ENCODE measurements around the gene BOD1.

Gene BOD1

DNA sequence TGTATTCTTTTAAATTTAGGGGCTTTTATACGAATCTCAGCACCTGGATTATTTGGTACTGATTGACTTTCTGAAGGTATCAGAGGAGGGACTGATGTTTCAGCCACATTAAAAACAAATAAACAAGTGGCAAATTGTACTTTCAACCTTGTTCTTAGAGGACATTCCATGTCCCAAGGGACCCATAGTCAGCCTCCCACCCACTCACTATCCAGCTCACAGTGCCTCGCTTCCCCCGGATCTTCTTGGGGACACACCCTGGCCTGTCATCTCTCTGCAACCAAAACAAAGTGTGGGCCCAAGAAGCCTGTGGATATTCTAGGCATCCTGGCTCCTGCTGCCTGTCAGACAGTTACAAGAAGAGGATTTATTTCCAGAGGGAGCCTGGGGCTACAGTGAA, 8.8 kb upstream of the BOD1 start:
- no peak for DNase-seq (ENCODE audit: low read depth)
- Histone ChIP-seq H3K4me3 (ENCODE audit: low read length) (no peak overlapping the region), H3K9ac (ENCODE audit: low read length) (peak overlapping the region; percentile 29), H3K4me1 (ENCODE audit: control insufficient read depth, insufficient read depth, low read length) (peaks cover 14% of the 10 kb centered on the region), H3K27me3 (replicated peaks; ENCODE audit: control insufficient read depth, insufficient read depth, low read length) (no peaks in the 10 kb centered on the region), H3K36me3 (ENCODE audit: control insufficient read depth, insufficient read depth, low read length, severe bottlenecking) (no peaks in the 10 kb centered on the region), H3K9me3 (ENCODE audit: control insufficient read depth, low read length) (no peaks in the 10 kb centered on the region)

DNA sequence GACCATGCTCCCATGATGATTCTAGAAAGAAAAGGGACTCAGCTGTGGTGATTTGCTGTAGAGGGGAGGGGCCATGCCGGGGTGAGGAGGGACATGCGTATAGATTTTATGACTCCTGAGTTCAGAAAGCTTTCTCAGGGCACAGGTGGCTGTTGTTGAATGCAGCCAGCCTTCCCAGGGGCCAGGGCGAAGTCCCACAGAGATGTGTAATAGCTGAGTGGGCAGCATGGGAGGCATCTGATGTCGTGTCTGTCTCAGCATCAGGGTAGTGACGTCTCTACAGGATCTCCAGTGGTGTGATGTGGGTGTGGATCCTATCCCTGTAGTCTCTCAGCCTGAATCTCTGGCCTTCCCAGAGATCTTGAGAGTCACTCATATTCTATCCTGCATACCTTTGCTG, 7.8 kb upstream of the BOD1 start:
- no peaks in the 10 kb centered on the region for H3K27me3 ChIP-seq (replicated peaks; ENCODE audit: control insufficient read depth, insufficient read depth, low read length)
- no peak overlapping the region for H3K9ac ChIP-seq (ENCODE audit: low read length)
- no peak for DNase-seq (ENCODE audit: low read depth)
- H3K36me3 ChIP-seq (ENCODE audit: control insufficient read depth, insufficient read depth, low read length, severe bottlenecking): no peaks in the 10 kb centered on the region
- no peaks in the 10 kb centered on the region for H3K9me3 ChIP-seq (ENCODE audit: control insufficient read depth, low read length)
- peaks cover 14% of the 10 kb centered on the region for H3K4me1 ChIP-seq (ENCODE audit: control insufficient read depth, insufficient read depth, low read length)
- H3K4me3 ChIP-seq (ENCODE audit: low read length): no peak overlapping the region

DNA sequence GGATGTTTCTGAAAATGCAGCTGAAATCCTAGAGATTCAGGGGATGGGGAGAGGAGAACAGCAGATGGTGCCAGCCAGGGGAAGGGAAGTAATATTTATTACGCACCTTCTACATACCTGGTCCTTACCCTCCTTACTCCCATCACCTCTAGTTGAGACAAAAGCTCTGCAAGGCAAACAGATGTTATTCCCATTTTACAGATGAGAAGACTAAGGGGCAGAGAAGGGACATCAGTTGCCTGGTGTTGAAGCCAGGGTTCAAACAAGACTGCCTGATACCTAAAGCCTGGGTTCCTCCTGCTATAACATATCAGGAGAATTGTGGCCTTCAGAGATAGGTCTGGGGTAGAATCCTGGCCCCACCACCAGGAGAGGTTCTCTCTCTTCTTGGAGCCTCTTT, 7.3 kb upstream of the BOD1 start:
- Histone ChIP-seq H3K9me3 (ENCODE audit: control insufficient read depth, low read length) (no peaks in the 10 kb centered on the region), H3K27me3 (replicated peaks; ENCODE audit: control insufficient read depth, insufficient read depth, low read length) (no peaks in the 10 kb centered on the region), H3K4me1 (ENCODE audit: control insufficient read depth, insufficient read depth, low read length) (peaks cover 14% of the 10 kb centered on the region), H3K36me3 (ENCODE audit: control insufficient read depth, insufficient read depth, low read length, severe bottlenecking) (no peaks in the 10 kb centered on the region), H3K9ac (ENCODE audit: low read length) (no peak overlapping the region), H3K4me3 (ENCODE audit: low read length) (no peak overlapping the region)
- DNase-seq (ENCODE audit: low read depth): no peak

DNA sequence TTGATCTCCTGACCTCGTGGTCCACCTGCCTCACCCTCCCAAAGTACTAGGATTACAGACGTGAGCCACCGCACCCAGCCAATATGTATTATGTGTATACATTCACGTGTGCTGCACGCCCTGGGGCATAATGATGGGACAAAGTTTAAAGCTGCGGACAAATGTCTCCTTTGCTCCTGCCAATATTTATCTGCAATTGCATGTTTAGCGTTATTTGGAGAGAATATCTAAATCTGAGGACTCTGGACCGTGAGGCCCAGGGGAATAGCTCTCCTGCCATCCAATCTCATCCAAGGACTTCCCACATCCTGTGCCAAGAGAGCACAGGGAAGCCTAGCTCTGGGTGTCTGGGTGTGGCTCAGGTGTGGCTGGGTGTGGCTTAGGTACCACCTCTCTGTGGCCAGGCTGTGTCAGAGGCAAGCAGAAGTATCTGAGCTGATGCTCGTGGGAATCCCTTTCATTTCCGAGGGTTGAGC, 6.9 kb upstream of the BOD1 start:
- Histone ChIP-seq H3K4me3 (ENCODE audit: low read length) (no peak overlapping the region), H3K9ac (ENCODE audit: low read length) (no peak overlapping the region), H3K9me3 (ENCODE audit: control insufficient read depth, low read length) (no peaks in the 10 kb centered on the region), H3K4me1 (ENCODE audit: control insufficient read depth, insufficient read depth, low read length) (peaks cover 13% of the 10 kb centered on the region), H3K27me3 (replicated peaks; ENCODE audit: control insufficient read depth, insufficient read depth, low read length) (no peaks in the 10 kb centered on the region), H3K36me3 (ENCODE audit: control insufficient read depth, insufficient read depth, low read length, severe bottlenecking) (no peaks in the 10 kb centered on the region)
- DNase-seq (ENCODE audit: low read depth): no peak

DNA sequence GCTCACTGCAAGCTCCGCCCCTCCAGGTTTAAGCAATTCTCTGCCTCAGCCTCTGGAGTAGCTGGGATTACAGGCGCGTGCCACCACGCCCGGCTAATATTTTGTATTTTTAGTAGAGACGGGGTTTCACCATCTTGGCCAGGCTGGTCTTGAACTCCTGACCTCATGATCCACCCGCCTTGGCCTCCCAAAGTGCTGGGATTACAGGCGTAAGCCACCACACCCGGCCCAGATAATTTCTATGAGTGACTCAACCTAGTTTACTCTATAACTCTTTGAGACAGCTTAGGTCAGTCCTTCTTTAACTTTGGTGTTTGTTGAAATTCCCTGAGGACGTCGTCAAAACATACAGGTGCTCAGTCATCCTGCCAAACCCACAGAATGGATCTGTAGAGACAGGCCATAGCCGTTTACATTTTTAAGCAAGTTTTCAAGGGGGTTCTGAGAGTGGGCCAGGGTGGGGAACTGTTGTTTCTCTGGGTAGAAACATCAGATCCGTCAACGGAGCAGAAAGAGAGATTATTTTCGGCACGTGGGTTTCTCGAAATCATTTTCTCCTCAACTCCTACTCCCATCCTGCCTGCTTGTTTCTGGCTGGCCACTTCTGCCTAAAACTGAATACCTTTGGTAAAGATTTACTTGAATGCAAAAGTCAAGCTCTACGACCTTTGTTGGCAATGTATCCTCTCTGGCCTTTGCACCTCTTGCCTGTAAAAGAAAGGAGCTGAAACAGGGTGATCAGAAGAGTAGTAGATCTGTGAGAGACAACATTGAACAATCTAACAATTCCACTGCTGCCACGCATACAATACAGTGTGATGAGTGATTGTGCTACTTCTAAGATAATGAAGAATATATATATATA, 6.0 kb upstream of the BOD1 start:
- peaks cover 7% of the 10 kb centered on the region for H3K4me1 ChIP-seq (ENCODE audit: control insufficient read depth, insufficient read depth, low read length)
- DNase-seq (ENCODE audit: low read depth): no peak
- no peaks in the 10 kb centered on the region for H3K36me3 ChIP-seq (ENCODE audit: control insufficient read depth, insufficient read depth, low read length, severe bottlenecking)
- no peaks in the 10 kb centered on the region for H3K9me3 ChIP-seq (ENCODE audit: control insufficient read depth, low read length)
- no peaks in the 10 kb centered on the region for H3K27me3 ChIP-seq (replicated peaks; ENCODE audit: control insufficient read depth, insufficient read depth, low read length)
- H3K4me3 ChIP-seq (ENCODE audit: low read length): no peak overlapping the region
- H3K9ac ChIP-seq (ENCODE audit: low read length): no peak overlapping the region

DNA sequence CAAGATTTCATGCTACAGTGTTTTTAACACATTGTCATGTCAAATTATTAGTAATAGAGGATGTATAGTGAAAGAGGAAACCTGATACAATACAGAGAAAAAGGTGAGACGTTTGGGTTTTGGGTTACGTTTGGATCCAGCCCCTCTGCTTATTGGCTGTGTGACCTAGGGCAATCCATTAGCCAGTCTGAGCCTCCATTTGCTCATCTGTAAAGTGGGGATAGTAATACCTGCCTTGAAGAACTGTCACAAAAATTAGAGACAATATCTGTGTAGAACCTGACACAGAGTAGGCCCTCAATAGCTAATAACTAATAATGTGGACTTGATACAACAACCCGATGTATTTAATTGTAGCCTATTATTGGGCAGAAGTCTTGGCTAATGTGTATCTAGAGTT, 4.3 kb upstream of the BOD1 start:
- Histone ChIP-seq H3K9ac (ENCODE audit: low read length) (no peak overlapping the region), H3K4me3 (ENCODE audit: low read length) (no peak overlapping the region), H3K36me3 (ENCODE audit: control insufficient read depth, insufficient read depth, low read length, severe bottlenecking) (no peaks in the 10 kb centered on the region), H3K9me3 (ENCODE audit: control insufficient read depth, low read length) (no peaks in the 10 kb centered on the region), H3K4me1 (ENCODE audit: control insufficient read depth, insufficient read depth, low read length) (peaks cover 14% of the 10 kb centered on the region), H3K27me3 (replicated peaks; ENCODE audit: control insufficient read depth, insufficient read depth, low read length) (no peaks in the 10 kb centered on the region)
- no peak for DNase-seq (ENCODE audit: low read depth)

DNA sequence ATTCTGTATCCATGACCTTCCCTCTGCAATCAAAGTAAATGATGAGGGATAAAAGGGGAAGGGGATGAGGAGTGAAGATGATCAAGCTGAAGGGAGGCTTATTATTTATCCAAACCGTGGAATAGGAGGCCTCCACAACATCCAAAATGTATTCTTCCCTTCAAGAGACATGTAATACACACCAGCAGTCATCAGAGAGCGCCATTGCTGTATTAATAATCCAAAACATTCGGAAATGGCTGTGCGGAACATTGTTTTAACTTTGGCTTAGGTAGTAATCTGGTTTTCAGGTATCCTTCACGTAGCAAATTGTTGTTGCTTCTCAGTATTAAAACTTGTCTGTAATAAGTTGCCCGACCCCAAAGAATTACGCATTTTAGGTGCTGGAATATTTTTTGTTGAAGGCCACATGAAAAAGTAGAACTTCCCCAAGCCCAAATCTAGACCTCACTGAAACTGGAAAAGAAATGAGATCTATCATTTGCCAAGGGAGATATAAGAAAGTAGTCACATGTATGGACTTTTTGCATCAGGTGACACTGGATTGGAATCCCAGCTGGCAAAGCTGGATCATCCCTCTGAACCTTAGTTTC, 2.6 kb upstream of the BOD1 start:
- H3K9ac ChIP-seq (ENCODE audit: low read length): no peak overlapping the region
- DNase-seq (ENCODE audit: low read depth): peak; percentile 86
- no peaks in the 10 kb centered on the region for H3K9me3 ChIP-seq (ENCODE audit: control insufficient read depth, low read length)
- H3K36me3 ChIP-seq (ENCODE audit: control insufficient read depth, insufficient read depth, low read length, severe bottlenecking): no peaks in the 10 kb centered on the region
- H3K4me3 ChIP-seq (ENCODE audit: low read length): no peak overlapping the region
- H3K4me1 ChIP-seq (ENCODE audit: control insufficient read depth, insufficient read depth, low read length): peaks cover 25% of the 10 kb centered on the region
- no peaks in the 10 kb centered on the region for H3K27me3 ChIP-seq (replicated peaks; ENCODE audit: control insufficient read depth, insufficient read depth, low read length)

DNA sequence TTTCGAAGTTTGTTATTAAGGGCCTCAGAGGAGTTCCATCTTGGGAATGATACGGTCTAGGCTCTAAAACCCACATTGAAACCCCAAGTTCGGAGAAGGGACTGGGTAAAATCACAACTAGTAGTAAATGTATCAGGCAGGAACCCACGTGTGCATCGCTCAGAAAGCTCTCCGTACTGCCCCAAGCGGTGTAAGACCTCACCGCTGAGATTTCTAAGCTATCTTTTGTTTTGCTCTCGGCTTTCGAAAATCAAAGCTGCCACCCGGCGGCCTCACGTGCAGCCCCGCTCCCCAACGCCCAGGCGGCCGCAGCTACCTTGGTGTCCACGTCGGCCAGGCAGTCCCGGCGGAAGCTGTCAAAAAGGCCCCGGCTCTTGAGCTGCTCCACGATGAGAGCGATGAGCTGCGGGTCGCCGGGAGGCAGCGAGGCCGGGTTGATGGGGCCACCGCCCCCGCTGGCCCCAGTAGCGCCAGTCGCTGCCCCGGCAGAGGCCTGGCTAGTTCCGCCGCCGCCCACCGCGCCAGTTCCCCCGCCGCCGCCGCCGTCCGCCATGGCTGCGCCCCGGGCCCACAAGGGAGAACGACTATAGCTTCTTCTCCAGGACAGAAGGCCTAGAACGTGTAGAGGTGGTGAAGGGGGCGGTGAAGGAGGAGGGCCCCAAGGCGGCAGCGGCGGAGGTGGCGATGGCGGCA, 420 bp downstream of the BOD1 start:
- peak; percentile 92 for DNase-seq (ENCODE audit: low read depth)
- peak overlapping the region; percentile 92 for H3K9ac ChIP-seq (ENCODE audit: low read length)
- peak overlapping the region; percentile 93 for H3K4me3 ChIP-seq (ENCODE audit: low read length)
- no peaks in the 10 kb centered on the region for H3K27me3 ChIP-seq (replicated peaks; ENCODE audit: control insufficient read depth, insufficient read depth, low read length)
- H3K36me3 ChIP-seq (ENCODE audit: control insufficient read depth, insufficient read depth, low read length, severe bottlenecking): peaks cover 18% of the 10 kb centered on the region
- H3K9me3 ChIP-seq (ENCODE audit: control insufficient read depth, low read length): no peaks in the 10 kb centered on the region
- peaks cover 55% of the 10 kb centered on the region for H3K4me1 ChIP-seq (ENCODE audit: control insufficient read depth, insufficient read depth, low read length)

DNA sequence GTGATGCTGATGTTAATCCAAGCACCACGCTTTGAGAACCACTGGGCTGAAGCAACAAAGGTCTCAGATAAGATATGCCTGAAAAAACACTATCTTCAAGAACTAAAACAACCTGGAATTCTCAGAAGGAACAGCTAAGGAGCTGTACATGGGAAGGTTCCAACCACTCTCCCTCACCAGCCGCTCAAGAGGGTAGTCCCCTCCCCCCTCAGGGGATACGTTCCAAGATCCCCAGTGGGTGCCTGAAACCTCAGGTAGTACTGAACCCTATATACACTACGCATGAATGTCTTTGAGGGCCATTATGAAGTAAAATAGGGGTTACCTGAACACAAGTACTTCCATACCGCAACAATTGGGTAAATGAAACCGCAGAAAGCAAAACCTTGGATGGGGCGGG, 1.9 kb downstream of the BOD1 start:
- Histone ChIP-seq H3K36me3 (ENCODE audit: control insufficient read depth, insufficient read depth, low read length, severe bottlenecking) (peaks cover 31% of the 10 kb centered on the region), H3K9ac (ENCODE audit: low read length) (peak overlapping the region; percentile 92), H3K4me1 (ENCODE audit: control insufficient read depth, insufficient read depth, low read length) (peaks cover 58% of the 10 kb centered on the region), H3K4me3 (ENCODE audit: low read length) (peak overlapping the region; percentile 93), H3K9me3 (ENCODE audit: control insufficient read depth, low read length) (no peaks in the 10 kb centered on the region), H3K27me3 (replicated peaks; ENCODE audit: control insufficient read depth, insufficient read depth, low read length) (no peaks in the 10 kb centered on the region)
- DNase-seq (ENCODE audit: low read depth): no peak

DNA sequence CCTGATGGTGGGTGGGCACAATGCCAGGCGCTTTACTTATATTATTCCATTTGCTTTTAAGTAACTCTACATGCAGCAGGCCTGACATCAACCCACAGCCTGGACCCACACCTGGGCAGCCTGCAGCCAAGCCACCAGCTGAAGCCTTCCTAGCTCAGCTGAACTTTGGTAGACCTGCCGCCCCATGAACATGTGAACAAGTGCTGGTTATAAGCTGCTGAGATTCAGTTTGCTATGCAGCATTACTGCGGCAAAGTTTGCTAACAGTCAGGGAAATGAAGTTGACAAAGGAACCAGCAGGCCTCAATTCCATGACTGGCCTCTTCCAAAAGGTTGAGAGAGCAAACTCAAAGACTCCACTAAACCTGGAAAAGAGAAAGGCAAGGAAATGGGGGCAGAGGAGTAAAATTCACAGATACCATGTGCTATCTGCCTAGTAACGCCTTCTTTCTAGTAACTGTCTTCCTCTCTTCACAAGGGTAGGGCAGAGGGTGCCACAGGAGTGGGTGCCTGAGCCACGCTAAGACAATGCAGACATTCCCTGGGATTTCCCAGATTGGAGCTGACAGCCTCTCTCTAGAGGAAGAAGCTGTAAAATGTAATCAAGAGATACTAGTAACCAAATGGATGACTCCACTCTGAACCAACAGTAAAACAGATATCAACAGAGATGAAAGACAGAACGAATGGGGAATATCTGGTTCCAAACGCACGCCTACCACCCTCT, 2.9 kb downstream of the BOD1 start:
- DNase-seq (ENCODE audit: low read depth): no peak
- Histone ChIP-seq H3K27me3 (replicated peaks; ENCODE audit: control insufficient read depth, insufficient read depth, low read length) (no peaks in the 10 kb centered on the region), H3K4me3 (ENCODE audit: low read length) (peak overlapping the region; percentile 93), H3K4me1 (ENCODE audit: control insufficient read depth, insufficient read depth, low read length) (peaks cover 58% of the 10 kb centered on the region), H3K9ac (ENCODE audit: low read length) (no peak overlapping the region), H3K36me3 (ENCODE audit: control insufficient read depth, insufficient read depth, low read length, severe bottlenecking) (peaks cover 41% of the 10 kb centered on the region), H3K9me3 (ENCODE audit: control insufficient read depth, low read length) (no peaks in the 10 kb centered on the region)

DNA sequence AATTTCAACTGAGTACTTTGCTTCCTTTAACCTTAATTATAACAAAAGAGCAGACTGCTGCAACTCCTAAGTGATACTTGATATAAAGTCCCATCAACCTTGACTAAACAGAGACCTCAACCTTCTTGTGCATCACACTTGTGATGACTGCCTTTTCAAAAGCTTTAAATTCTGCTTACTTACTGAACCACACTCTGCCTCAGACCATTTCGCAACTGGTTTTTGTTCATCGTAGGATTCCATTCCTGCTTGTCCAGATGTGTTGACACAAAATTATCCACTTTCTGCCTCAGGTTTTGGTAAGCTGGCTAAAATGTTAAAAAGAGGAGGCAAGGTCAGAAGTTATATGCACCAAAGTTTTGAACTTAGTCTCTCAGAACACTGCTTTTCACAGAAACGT, 3.5 kb downstream of the BOD1 start:
- peak; percentile 66 for DNase-seq (ENCODE audit: low read depth)
- peak overlapping the region; percentile 28 for H3K4me3 ChIP-seq (ENCODE audit: low read length)
- H3K36me3 ChIP-seq (ENCODE audit: control insufficient read depth, insufficient read depth, low read length, severe bottlenecking): peaks cover 47% of the 10 kb centered on the region
- H3K4me1 ChIP-seq (ENCODE audit: control insufficient read depth, insufficient read depth, low read length): peaks cover 58% of the 10 kb centered on the region
- no peaks in the 10 kb centered on the region for H3K27me3 ChIP-seq (replicated peaks; ENCODE audit: control insufficient read depth, insufficient read depth, low read length)
- H3K9ac ChIP-seq (ENCODE audit: low read length): no peak overlapping the region
- no peaks in the 10 kb centered on the region for H3K9me3 ChIP-seq (ENCODE audit: control insufficient read depth, low read length)
